OCI-LY1 (cell line): ENCODE measurements around the gene PLEKHJ1.

Experiments
- H2AFZ ChIP-seq: fragments of 200-600 bp; sonication (generic), shearing (Covaris generic); 2 replicates; pipeline ENCODE4 v1.6.0; 2014; ENCODE audit warnings: antibody characterized with exemption, mild to moderate bottlenecking, low read length
- H3F3A ChIP-seq: fragments of 200-600 bp; sonication (generic), shearing (Covaris generic); 2 replicates; pipeline ENCODE4 v1.6.0; 2014; ENCODE audit warnings: mild to moderate bottlenecking, antibody characterized with exemption, low read length, moderate library complexity; ENCODE audit not compliant: insufficient read depth
- H3K27ac ChIP-seq: fragments of 200-600 bp; sonication (generic); 2 replicates; pipeline ENCODE4 v1.5.1; 2014; ENCODE audit warnings: low read length, mixed run types, mild to moderate bottlenecking, low read depth; ENCODE audit not compliant: poor library complexity, severe bottlenecking
- H3K27me3 ChIP-seq: fragments of 200-600 bp; sonication (generic); 2 replicates; pipeline ENCODE4 v1.6.0; 2014; ENCODE audit warnings: antibody characterized with exemption, mild to moderate bottlenecking, low read length, moderate library complexity; ENCODE audit not compliant: insufficient read depth
- H3K36me3 ChIP-seq: fragments of 200-600 bp; sonication (generic); 2 replicates; pipeline ENCODE4 v1.6.1; 2014; ENCODE audit warnings: mild to moderate bottlenecking, antibody characterized with exemption, low read length, moderate library complexity, mixed read lengths; ENCODE audit not compliant: insufficient read depth
- H3K4me1 ChIP-seq: fragments of 200-600 bp; sonication (generic); 2 replicates; pipeline ENCODE4 v1.5.1; 2014; ENCODE audit warnings: mild to moderate bottlenecking, low read length, moderate library complexity; ENCODE audit not compliant: insufficient read depth, severe bottlenecking
- H3K4me2 ChIP-seq: fragments of 200-600 bp; sonication (generic), shearing (Covaris generic); 2 replicates; pipeline ENCODE4 v1.6.1; 2014; ENCODE audit warnings: low read length
- H3K4me3 ChIP-seq: fragments of 200-600 bp; sonication (generic); 2 replicates; pipeline ENCODE4 v1.5.1; 2014; ENCODE audit warnings: low read length, low read depth, mild to moderate bottlenecking, mixed read lengths; ENCODE audit not compliant: poor library complexity, severe bottlenecking
- H3K79me2 ChIP-seq: fragments of 200-600 bp; shearing (Covaris generic); 2 replicates; pipeline ENCODE4 v1.6.1; 2016; ENCODE audit warnings: mixed run types, low read length, mixed read lengths; ENCODE audit not compliant: insufficient read depth
- H3K9ac ChIP-seq: fragments of 200-600 bp; sonication (generic), shearing (Covaris generic); 2 replicates; pipeline ENCODE4 v1.6.1; 2014; ENCODE audit warnings: mild to moderate bottlenecking, low read length, mixed read lengths
- H3K9me2 ChIP-seq: fragments of 200-600 bp; sonication (generic), shearing (Covaris generic); 2 replicates; pipeline ENCODE4 v1.6.1; 2014; ENCODE audit warnings: low read depth, mild to moderate bottlenecking, low read length, mixed read lengths
- H3K9me3 ChIP-seq: fragments of 200-600 bp; shearing (Covaris generic); 2 replicates; pipeline ENCODE4 v1.6.1; 2014; ENCODE audit warnings: low read length, mixed read lengths
- H4K20me1 ChIP-seq: fragments of 200-600 bp; sonication (generic), shearing (Covaris generic); 2 replicates; pipeline ENCODE4 v1.6.0; 2016; ENCODE audit warnings: mild to moderate bottlenecking, low read length; ENCODE audit not compliant: insufficient read depth
- EZH2 ChIP-seq: fragments of 200-600 bp; sonication (generic), shearing (Covaris generic); IDR thresholded peaks from 2 replicates; pipeline ENCODE4 v1.8.0; 2017; ENCODE audit warnings: borderline replicate concordance, mixed run types, mild to moderate bottlenecking, antibody characterized with exemption, low read length, moderate library complexity, mixed read lengths
- TF ChIP-seq, protein P1 (sequence below): fragments of 200-600 bp; sonication (generic), shearing (Covaris generic); IDR thresholded peaks from 2 replicates; pipeline ENCODE4 v1.5.1; 2017; ENCODE audit warnings: mild to moderate bottlenecking, antibody characterized with exemption, low read length, moderate library complexity, mixed read lengths

The PLEKHJ1 gene

DNA sequence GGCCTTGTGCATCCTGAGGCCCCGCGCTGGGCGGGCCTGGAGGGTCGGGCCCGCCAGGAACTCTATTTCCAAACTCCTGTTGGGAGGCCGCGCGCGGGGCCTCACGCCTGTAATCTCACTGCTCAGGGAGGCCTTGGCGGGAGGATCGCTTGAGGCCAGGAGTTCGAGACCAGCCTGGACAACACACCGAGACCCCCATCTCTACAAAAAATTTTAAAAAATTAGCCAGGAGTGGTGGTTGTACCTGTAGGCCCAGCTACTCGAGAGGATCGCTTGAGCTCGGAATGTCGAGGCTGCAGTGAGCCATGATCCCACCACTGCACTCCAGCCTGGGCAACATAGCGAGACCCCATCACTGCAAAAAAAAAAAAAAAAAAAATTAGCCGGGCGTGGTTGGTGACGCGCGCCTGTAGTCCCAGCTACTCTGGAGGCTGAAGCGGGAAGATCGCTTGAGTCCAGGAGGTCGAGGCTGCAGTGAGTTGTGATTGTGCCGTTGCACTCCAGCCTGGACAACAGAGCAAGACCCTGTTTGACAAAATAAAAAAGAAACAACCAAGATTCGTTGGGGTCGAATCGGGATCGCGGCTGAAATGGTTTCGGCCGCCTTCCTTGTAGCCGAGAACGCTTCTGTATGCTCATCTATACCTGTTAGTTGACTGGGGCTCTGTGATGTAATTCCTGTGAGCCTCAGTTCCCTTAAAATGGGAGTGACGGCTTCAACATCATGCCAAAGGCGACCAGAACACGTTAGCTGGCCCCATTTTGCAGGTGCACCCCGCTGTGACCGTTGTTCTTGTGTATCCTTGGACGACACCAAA, 1.1 kb upstream of the PLEKHJ1 start:
- H3K4me1 ChIP-seq = peaks cover 71% of the 10 kb centered on the region

DNA sequence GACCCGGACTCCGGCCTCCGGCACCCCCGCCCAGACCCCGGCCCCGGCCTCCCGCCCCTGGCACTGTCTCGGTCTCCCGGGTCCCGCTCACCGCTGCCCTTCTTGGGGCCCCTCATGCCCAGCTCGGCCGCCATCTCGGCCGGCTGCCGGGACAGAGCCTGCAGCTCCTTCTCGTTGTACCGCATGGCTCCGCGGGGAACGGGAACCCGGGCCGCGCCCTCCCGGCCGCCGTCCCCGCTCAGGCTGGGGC, 140 bp downstream of the PLEKHJ1 start:
- Histone ChIP-seq H3K4me1 (peaks cover 75% of the 10 kb centered on the region), H3K9me3 (no peaks in the 10 kb centered on the region), H3K27ac (no peak overlapping the region), H3K4me3 (peak overlapping the region; percentile 94), H3K9me2 (no peaks in the 10 kb centered on the region), H3K4me2 (peak overlapping the region; percentile 97), H3K27me3 (no peaks in the 10 kb centered on the region), H3F3A (no peaks in the 10 kb centered on the region), H3K79me2 (peaks cover 52% of the 10 kb centered on the region), H3K36me3 (peaks cover 30% of the 10 kb centered on the region), H2AFZ (no peak overlapping the region), H3K9ac (peak overlapping the region; percentile 88), H4K20me1 (no peaks in the 10 kb centered on the region)
- no peak for TF ChIP-seq EZH2
- TF ChIP-seq, protein P1, sequence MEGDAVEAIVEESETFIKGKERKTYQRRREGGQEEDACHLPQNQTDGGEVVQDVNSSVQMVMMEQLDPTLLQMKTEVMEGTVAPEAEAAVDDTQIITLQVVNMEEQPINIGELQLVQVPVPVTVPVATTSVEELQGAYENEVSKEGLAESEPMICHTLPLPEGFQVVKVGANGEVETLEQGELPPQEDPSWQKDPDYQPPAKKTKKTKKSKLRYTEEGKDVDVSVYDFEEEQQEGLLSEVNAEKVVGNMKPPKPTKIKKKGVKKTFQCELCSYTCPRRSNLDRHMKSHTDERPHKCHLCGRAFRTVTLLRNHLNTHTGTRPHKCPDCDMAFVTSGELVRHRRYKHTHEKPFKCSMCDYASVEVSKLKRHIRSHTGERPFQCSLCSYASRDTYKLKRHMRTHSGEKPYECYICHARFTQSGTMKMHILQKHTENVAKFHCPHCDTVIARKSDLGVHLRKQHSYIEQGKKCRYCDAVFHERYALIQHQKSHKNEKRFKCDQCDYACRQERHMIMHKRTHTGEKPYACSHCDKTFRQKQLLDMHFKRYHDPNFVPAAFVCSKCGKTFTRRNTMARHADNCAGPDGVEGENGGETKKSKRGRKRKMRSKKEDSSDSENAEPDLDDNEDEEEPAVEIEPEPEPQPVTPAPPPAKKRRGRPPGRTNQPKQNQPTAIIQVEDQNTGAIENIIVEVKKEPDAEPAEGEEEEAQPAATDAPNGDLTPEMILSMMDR = no peak

More for the DNA sequence above, 1.1 kb upstream of the PLEKHJ1 start:
- Histone ChIP-seq H3K27me3 (no peaks in the 10 kb centered on the region), H3K36me3 (peaks cover 28% of the 10 kb centered on the region), H3K9me2 (no peaks in the 10 kb centered on the region), H3K9me3 (no peaks in the 10 kb centered on the region), H4K20me1 (no peaks in the 10 kb centered on the region), H3K27ac (peak overlapping the region; percentile 79), H3K9ac (peak overlapping the region; percentile 88), H2AFZ (no peak overlapping the region), H3F3A (no peaks in the 10 kb centered on the region), H3K4me2 (peak overlapping the region; percentile 97), H3K4me3 (peak overlapping the region; percentile 94), H3K79me2 (peaks cover 65% of the 10 kb centered on the region)
- no peak for TF ChIP-seq EZH2
- TF ChIP-seq, protein P1 = no peak

DNA sequence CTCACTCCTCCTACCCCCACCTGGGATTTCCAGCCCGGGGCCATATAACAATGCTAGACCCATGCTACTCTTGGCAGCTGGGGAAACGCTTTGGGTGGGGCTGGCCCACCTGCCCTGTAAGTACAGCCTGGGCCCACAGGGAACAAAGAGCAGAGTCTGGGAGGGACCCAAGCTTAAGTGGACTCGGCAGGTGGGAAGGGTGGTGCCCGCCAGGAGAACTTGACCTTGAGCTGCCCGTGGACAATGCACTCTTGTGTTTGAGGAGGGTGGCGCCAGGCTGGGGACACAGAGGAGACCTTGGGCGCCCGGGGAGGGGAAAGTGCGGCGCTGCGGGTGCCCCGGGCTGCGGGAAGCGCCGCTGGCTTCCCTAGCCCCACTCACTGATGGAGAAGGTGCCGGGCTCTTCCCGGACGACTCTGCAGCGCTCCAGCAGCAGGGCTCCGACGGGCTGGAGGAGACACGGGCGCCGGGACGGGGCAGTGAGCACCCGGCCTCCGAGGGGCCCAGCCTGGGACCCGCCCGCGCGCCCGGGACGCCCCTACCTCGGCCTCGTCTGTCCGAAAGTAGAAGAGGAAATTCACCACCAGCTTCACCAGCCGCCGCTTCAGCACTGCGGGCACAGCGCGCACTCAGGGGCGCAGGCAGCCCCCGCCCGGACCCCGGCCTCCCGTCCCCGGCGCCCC, 607 bp downstream of the PLEKHJ1 start:
- H3K4me2 ChIP-seq = peak overlapping the region; percentile 97
- TF ChIP-seq, protein P1 = no peak
- TF ChIP-seq EZH2 = no peak
- H3F3A ChIP-seq = no peaks in the 10 kb centered on the region
- H3K9me2 ChIP-seq = no peaks in the 10 kb centered on the region
- H2AFZ ChIP-seq = no peak overlapping the region
- H3K4me1 ChIP-seq = peaks cover 71% of the 10 kb centered on the region
- peak overlapping the region; percentile 94 for H3K4me3 ChIP-seq
- no peaks in the 10 kb centered on the region for H3K9me3 ChIP-seq
- peaks cover 30% of the 10 kb centered on the region for H3K36me3 ChIP-seq
- H3K27me3 ChIP-seq = no peaks in the 10 kb centered on the region
- H3K27ac ChIP-seq = peak overlapping the region; percentile 83
- H4K20me1 ChIP-seq = no peaks in the 10 kb centered on the region
- peaks cover 47% of the 10 kb centered on the region for H3K79me2 ChIP-seq
- peak overlapping the region; percentile 88 for H3K9ac ChIP-seq
